GM21576 (cell line): ENCODE data around the gene MCTP2.

ENCODE experiments used
- ATAC-seq: cut with Tn5 transposase; IDR thresholded peaks from one replicate; pipeline ENCODE4 v1.9.1; 2021; ENCODE audit warnings: mild to moderate bottlenecking, moderate library complexity; ENCODE audit not compliant: unreplicated experiment

Gene MCTP2

GRCh38 chr15:94262201-94262600, 30.8 kb downstream of the MCTP2 start:
- ATAC-seq = no peak

DNA sequence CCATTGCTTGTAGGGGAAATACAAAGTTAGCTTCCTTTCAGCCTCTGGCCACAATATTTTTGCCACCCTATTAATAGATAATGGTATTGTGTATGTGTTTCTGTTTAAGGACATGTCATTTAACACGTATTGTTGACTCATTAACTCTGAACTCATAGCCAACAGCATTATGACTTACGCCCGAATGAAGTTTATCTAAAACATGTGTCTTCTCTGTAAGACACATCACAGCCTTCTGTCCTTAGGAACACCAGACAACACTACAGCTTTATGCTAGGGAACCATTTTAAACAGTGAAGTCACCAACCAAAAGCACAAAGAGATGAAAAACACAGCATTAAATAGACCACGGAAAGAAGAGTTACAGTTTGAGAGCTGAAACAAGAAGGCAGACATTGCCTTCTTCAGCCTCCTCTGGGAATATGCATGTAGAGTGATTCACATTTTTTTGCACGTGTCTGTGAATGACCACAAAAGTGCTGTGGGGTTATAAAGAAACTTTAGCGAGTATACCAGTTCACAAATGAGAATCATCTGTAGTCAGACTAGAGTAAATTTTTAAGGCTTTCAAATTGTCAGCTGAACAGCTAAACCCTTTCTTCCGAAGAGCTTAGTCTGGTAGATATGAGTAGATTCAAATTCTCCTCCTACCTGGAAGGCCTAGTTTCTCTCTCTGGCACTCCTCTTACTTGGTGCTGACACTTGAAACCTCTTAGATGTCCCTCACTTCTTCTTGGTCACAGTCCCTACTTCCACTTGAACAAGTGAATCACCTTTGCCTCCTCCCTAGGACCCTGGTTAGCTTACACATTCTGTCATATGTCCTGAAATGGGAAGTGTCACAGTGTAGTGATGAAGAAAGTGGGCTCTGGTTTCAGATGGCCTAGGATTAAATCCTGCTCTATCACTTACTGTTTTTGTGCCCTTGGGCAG, 32.2 kb downstream of the MCTP2 start:
- ATAC-seq = peak; percentile 40

GRCh38 chr15:94265009-94265408, 33.6 kb downstream of the MCTP2 start:
- no peak for ATAC-seq

- ATAC-seq = no peak
Measured at GRCh38 chr15:94265982-94266381, 34.6 kb downstream of the MCTP2 start.

- no peak for ATAC-seq
Measured at GRCh38 chr15:94266789-94267188, 35.4 kb downstream of the MCTP2 start.

DNA sequence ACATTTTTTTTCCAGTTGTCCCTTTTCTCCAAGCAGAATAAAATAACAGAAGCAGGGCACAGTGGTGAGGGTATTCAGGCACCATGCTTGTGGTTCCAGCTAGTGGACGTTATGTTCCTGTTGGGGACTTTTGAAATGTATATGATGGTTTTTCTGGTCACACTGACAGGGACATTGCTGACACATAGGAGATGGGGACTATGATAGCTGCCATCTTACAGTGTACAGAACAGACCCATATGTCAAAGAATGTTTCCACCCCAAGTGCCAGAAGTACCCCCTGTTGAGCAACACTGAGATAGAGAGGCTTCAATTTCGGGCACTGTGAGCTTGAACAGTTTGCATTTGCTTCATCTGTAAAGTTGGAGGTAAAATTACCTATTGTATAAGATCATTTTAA, 38.6 kb downstream of the MCTP2 start:
- ATAC-seq = no peak

DNA sequence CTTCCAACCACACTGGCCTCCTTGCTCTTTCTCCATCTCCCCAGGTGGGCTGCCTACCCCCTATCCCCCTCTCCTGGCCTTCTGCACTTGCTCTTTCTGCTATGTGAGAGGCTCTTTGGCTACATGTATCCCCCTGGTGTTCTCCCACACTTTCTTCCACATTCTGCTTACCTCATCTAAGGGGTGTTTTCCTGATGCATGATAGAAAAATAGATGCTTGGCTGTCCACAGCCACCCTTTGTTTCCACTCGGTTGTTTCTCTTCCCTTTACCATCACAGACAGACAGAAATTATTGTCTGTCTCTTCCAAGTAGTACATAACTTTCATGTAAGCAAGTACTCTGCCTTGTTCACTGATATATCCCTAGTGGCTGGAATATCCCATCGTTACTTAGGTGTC, 39.2 kb downstream of the MCTP2 start:
- ATAC-seq = no peak

DNA sequence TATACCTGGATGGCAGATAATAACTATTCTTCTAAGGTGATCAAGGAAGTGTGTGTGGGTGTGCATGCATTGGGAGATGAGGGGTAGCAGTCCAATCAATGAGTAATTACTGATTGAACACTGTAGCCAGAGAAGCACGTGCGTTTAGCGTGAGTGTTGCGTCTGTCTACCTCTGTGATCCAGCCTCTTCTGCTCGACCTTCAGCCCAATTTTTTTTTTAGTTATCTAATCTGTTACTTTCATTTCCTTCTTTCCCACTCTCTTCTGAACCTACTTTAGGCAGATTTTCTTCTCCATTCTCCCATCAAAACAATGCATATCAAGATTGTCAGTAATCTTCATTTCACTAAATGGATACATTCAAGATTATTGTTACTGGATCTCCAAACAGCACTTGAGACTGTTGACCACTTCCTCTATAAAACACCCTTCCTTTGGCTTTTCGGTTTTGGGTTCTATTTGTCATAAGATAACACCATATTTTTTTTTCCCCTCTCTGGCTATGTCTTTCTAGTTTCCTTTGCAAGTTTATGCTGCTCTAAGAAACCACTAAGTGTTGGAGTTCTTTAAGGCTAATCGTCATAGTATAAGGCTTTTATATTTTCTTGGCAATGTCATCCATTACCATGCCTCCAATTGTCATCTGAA, 41.0 kb downstream of the MCTP2 start:
- ATAC-seq = peak; percentile 87

DNA sequence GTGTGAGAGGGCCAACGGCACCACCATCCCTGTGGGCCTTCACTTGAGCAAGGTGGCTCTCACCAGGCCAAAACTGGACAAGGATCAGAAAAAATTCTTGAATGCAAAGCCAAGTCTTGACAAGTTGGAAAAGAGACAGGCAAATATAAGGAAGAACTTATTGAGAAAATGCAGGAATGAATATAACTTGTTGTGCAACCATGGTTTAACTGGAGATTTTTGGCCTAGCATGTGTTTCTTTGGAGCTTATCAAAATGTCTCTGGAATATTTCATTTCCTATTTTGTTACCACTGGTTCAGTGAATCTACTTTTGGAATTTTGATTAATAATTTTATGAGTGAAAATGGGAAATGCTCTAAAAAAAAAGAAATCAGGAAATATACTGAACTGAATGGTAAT, 42.5 kb downstream of the MCTP2 start:
- no peak for ATAC-seq

- ATAC-seq = no peak
Measured at GRCh38 chr15:94274745-94275144, 43.4 kb downstream of the MCTP2 start.

- ATAC-seq = no peak
Measured at GRCh38 chr15:94277485-94277884, 46.1 kb downstream of the MCTP2 start.

GRCh38 chr15:94279736-94280135, 48.4 kb downstream of the MCTP2 start:
- ATAC-seq = no peak

GRCh38 chr15:94280301-94280700, 48.9 kb downstream of the MCTP2 start:
- ATAC-seq = no peak

DNA sequence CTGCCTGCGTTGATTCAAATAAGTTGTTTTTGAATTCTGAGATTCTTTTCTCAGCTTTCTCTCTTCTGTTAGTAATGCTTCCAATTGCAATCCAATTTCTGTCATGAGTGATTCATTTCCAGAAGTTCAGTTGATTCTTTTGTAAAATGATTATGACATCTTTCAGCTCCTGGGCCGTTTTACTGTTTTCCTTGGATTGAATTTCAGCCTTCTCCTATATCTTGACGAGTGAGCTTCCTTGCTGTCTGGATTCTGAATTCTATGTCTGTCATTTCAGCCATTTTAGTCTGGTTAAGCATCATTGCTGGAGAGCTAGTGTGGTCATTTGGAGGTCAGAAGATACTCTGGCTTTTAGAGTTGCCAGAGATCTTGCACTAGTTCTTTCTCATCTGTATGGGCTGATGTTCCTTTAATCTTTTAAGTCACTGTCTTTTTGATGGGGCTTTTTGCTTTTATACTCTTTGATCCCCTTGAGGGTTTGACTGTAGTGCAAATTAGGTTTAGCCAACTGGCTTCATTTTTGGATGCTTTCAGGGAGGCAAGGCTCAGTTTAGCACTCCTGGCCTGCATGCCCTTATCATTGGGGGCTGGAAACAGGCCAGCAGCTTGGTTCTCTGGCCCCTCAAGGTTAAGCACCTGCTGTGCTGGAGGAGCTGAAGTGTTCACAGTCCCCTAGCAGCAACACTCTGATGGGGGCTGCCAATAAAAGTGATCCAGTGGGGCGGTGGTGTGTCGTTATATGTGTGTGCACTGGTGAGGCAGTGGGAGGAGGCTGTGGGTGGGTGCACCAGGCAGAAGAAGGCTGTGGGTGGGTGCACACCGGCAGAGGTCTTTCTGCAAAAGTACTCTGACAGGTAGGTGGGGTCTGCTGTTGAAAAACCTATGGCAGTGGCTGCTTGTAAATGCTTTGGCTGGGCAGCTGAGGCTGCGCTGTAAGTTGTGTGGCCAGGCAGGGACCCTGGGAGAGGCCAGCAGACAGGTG, 51.2 kb downstream of the MCTP2 start:
- no peak for ATAC-seq

DNA sequence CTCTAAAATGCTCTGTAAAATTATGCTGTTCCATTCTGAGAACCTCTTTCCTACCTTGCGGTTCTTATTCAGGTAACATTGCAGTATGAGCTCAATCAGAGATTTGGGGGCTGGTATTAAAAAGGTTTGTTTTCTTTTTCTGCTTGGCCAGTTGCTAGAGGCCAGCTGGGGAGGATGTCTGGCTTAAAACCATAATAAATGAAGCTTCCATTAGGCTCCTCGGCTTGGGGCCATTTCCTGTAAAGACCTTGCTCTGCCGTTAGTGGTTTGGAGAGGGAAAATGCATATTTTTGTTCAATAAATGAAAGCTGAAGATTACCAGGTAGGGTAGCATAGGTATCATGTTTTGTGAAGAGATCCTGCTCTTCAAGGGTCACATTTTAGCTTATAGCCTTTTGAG, 55.2 kb downstream of the MCTP2 start:
- ATAC-seq = no peak

GRCh38 chr15:94287794-94288246, 56.5 kb downstream of the MCTP2 start:
- peak; percentile 99 for ATAC-seq

GRCh38 chr15:94290730-94291129, 59.4 kb downstream of the MCTP2 start:
- no peak for ATAC-seq

GRCh38 chr15:94293411-94294402, 62.3 kb downstream of the MCTP2 start:
- ATAC-seq = no peak

- no peak for ATAC-seq
Measured at GRCh38 chr15:94294556-94294955, 63.2 kb downstream of the MCTP2 start.

DNA sequence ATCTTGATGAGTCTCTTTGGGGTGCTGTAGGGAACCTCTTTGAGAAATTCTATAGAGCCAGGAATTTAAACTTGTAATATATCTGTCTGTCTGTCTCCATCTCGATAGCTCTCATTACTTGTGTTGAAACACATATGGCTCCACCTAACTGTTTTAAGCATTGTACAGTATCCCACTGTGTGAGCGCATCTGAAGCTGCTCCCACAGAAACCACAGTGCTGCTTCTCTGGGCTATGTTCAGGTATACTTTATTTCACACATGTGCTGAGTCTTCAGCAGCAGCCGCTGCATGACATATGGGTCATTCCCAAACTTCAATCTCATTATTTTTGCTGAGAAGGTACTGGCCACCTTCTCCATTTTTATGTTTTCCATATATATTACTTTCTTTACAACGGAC, 63.9 kb downstream of the MCTP2 start:
- no peak for ATAC-seq
